Neuronal stem cell (in vitro differentiated cells): ENCODE data around the gene RARS1.

Source experiments
- DNase-seq: peaks from one replicate; pipeline ENCODE4 v3.0.0-alpha.2; 2013; ENCODE audit warnings: low spot score
- H2AFZ ChIP-seq: one replicate; pipeline ENCODE4 v1.6.1; 2013; ENCODE audit warnings: mild to moderate bottlenecking, low read length, inconsistent platforms
- H2AK5ac ChIP-seq: 2 replicates; pipeline ENCODE4 v1.6.1; 2013; ENCODE audit warnings: low read depth, mild to moderate bottlenecking, inconsistent platforms, low read length, moderate library complexity, mixed read lengths
- H2BK120ac ChIP-seq: 2 replicates; pipeline ENCODE4 v1.6.1; 2013; ENCODE audit warnings: low read depth, mild to moderate bottlenecking, inconsistent platforms, low read length, moderate library complexity, mixed read lengths
- H2BK12ac ChIP-seq: one replicate; pipeline ENCODE4 v1.6.1; 2013; ENCODE audit warnings: low read length, inconsistent platforms
- H2BK15ac ChIP-seq: 2 replicates; pipeline ENCODE4 v1.6.1; 2013; ENCODE audit warnings: mild to moderate bottlenecking, low read length, inconsistent platforms, mixed read lengths
- H2BK5ac ChIP-seq: one replicate; pipeline ENCODE4 v1.6.1; 2013; ENCODE audit warnings: inconsistent platforms, mild to moderate bottlenecking, low read length, moderate library complexity
- H3K14ac ChIP-seq: one replicate; pipeline ENCODE4 v1.6.1; 2013; ENCODE audit warnings: low read length, inconsistent platforms
- H3K18ac ChIP-seq: 2 replicates; pipeline ENCODE4 v1.6.1; 2013; ENCODE audit warnings: low read length, inconsistent platforms
- H3K23ac ChIP-seq: 2 replicates; pipeline ENCODE4 v1.6.1; 2013; ENCODE audit warnings: low read depth, mild to moderate bottlenecking, mixed read lengths, low read length, inconsistent platforms; ENCODE audit not compliant: poor library complexity
- H3K27ac ChIP-seq: replicated peaks from 3 replicates; pipeline ENCODE4 v1.5.1; 2013; ENCODE audit warnings: low read length, inconsistent platforms
- H3K27me3 ChIP-seq, 3 experiments: 2 replicates each; pipeline ENCODE4 v1.6.1; 2013; ENCODE audit warnings: low read length in 3 of 3, mild to moderate bottlenecking in 2 of 3, inconsistent platforms in 1 of 3, low read depth in 1 of 3, mixed read lengths in 1 of 3, moderate library complexity in 1 of 3; ENCODE audit not compliant: control insufficient read depth in 3 of 3, insufficient read depth in 3 of 3
- H3K36me3 ChIP-seq, 2 donors: replicated peaks in 1 of 2; 2 replicates each; pipeline ENCODE4 v1.6.1; 2013; ENCODE audit warnings: low read length in 2 of 2; ENCODE audit not compliant: control insufficient read depth in 2 of 2, insufficient read depth in 2 of 2
- H3K4ac ChIP-seq: 2 replicates; pipeline ENCODE4 v1.6.1; 2013; ENCODE audit warnings: inconsistent platforms, mild to moderate bottlenecking, low read length, moderate library complexity
- H3K4me1 ChIP-seq, 2 donors: 1 replicate in 1 of 2; 2 replicates in 1 of 2; pipeline ENCODE4 v1.6.1; 2013; ENCODE audit warnings: low read length in 2 of 2, low read depth in 1 of 2; ENCODE audit not compliant: control insufficient read depth in 2 of 2, insufficient read depth in 1 of 2
- H3K4me2 ChIP-seq: one replicate; pipeline ENCODE4 v1.6.1; 2013; ENCODE audit warnings: mild to moderate bottlenecking, low read length, inconsistent platforms; ENCODE audit not compliant: insufficient read depth, poor library complexity, severe bottlenecking
- H3K4me3 ChIP-seq, 2 donors: 2 replicates each; pipeline ENCODE4 v1.5.1; 2013; ENCODE audit warnings: low read length in 2 of 2, mild to moderate bottlenecking in 2 of 2, inconsistent platforms in 1 of 2, moderate library complexity in 1 of 2
- H3K79me1 ChIP-seq: one replicate; pipeline ENCODE4 v1.6.1; 2013; ENCODE audit warnings: low read depth, mild to moderate bottlenecking, inconsistent platforms, low read length, moderate library complexity
- H3K9ac ChIP-seq: one replicate; pipeline ENCODE4 v1.6.1; 2013; ENCODE audit warnings: mild to moderate bottlenecking, low read depth, low read length, inconsistent platforms; ENCODE audit not compliant: poor library complexity
- H3K9me3 ChIP-seq, 2 donors: replicated peaks in 1 of 2; 2 replicates each; pipeline versions ENCODE3 to v1.6.1; 2013; ENCODE audit warnings: low read length in 2 of 2, mild to moderate bottlenecking in 2 of 2, inconsistent platforms in 1 of 2, low read depth in 1 of 2, mixed read lengths in 1 of 2, moderate library complexity in 1 of 2; ENCODE audit not compliant: control insufficient read depth in 2 of 2, insufficient read depth in 1 of 2
- H4K8ac ChIP-seq: one replicate; pipeline ENCODE4 v1.6.1; 2013; ENCODE audit warnings: low read depth, mild to moderate bottlenecking, inconsistent platforms, low read length, moderate library complexity
- H4K91ac ChIP-seq: one replicate; pipeline ENCODE4 v1.6.1; 2013; ENCODE audit warnings: low read length, low read depth, mild to moderate bottlenecking, inconsistent platforms; ENCODE audit not compliant: poor library complexity
- WGBS, 2 donors: extraction: QIAGEN DNeasy Blood & Tissue Kit; methylation state at CpG; one replicate each; pipeline ENCODE4 v1.1.7; 2013; ENCODE audit warnings: missing lambda C conversion rate in 2 of 2, mixed read lengths in 1 of 2; ENCODE audit not compliant: insufficient read length in 2 of 2, insufficient replicate concordance in 1 of 2; ENCODE audit errors: extremely low coverage in 2 of 2; 5-methylcytosine and 5-hydroxymethylcytosine counted together

Gene RARS1

DNA sequence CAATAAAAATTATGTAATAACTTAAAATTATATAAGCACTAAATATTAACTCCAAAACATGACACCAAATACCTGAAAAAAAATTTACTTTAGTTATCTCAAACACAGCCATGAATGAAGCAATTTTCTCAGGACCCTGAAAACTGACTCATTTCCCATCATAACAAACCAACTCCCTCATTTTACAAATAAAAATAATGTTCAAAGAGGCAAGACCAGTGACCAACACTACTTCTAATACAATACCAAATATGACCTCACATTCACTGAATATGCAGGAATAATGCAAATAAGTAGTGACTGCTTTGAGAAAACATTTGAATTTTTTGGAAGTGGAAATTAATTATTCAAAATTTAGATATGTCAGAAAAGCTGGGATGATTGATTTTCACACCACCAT lies 64.4 kb downstream of the RARS1 start:
- Histone ChIP-seq H3K14ac (no peak overlapping the region), H4K91ac (no peak overlapping the region), H3K4me1 (no peaks in the 10 kb centered on the region), H2BK120ac (no peak overlapping the region), H3K79me1 (no peaks in the 10 kb centered on the region), H3K9me3 (peaks cover 0 to 4% of the 10 kb centered on the region in 2 donors), H3K27me3 (no peaks in the 10 kb centered on the region), H2BK15ac (no peak overlapping the region), H3K18ac (no peak overlapping the region), H2AK5ac (no peak overlapping the region), H3K36me3 (peaks cover 11 to 99% of the 10 kb centered on the region in 2 donors), H3K9ac (no peak overlapping the region), H2AFZ (no peak overlapping the region), H3K23ac (no peak overlapping the region), H3K4me3 (no peak overlapping the region), H3K4ac (no peak overlapping the region), H2BK5ac (no peak overlapping the region), H3K4me2 (no peak overlapping the region), H2BK12ac (no peak overlapping the region), H4K8ac (no peak overlapping the region), H3K27ac (no peak overlapping the region)
- no peak for DNase-seq

DNA sequence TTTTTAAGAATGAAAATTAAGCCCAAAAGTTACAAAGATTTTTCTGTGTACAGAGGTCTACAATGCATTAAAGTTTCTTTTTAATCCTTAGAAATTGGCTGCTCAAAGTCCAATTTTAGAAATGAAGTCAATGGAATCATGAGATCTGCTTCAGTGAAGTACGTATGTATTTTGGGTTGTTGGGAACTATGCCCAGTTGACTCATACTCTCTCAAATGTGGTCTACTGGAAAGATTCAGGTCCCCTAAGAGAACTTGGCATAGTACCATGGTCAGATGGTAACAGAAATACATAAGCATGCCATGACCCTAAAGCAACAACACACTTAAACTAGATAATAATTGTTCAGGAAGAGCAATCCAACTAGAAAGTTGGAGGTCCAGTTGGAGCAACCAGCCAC lies 65.9 kb downstream of the RARS1 start:
- H2AFZ ChIP-seq = no peak overlapping the region
- no peak overlapping the region for H2BK120ac ChIP-seq
- H4K8ac ChIP-seq = no peak overlapping the region
- H3K9ac ChIP-seq = no peak overlapping the region
- H3K4me1 ChIP-seq = no peaks in the 10 kb centered on the region
- WGBS, 2 donors = no CpG with 5 or more reads among the region's 1 CpG
- no peak overlapping the region for H3K18ac ChIP-seq
- DNase-seq = no peak
- no peak overlapping the region for H2AK5ac ChIP-seq
- peaks cover 0 to 4% of the 10 kb centered on the region in 2 donors for H3K9me3 ChIP-seq
- H3K27ac ChIP-seq = no peak overlapping the region
- H3K36me3 ChIP-seq = peaks cover 17 to 100% of the 10 kb centered on the region in 2 donors
- H3K14ac ChIP-seq = no peak overlapping the region
- no peak overlapping the region for H3K23ac ChIP-seq
- H2BK5ac ChIP-seq = no peak overlapping the region
- no peak overlapping the region for H3K4ac ChIP-seq
- no peaks in the 10 kb centered on the region for H3K27me3 ChIP-seq
- H3K4me2 ChIP-seq = no peak overlapping the region
- H3K4me3 ChIP-seq = no peak overlapping the region
- no peak overlapping the region for H4K91ac ChIP-seq
- no peaks in the 10 kb centered on the region for H3K79me1 ChIP-seq
- no peak overlapping the region for H2BK12ac ChIP-seq
- H2BK15ac ChIP-seq = no peak overlapping the region

- Histone ChIP-seq H3K27me3 (no peaks in the 10 kb centered on the region), H2AK5ac (no peak overlapping the region), H3K4me1 (no peaks in the 10 kb centered on the region), H2AFZ (no peak overlapping the region), H3K18ac (no peak overlapping the region), H2BK15ac (no peak overlapping the region), H3K4ac (no peak overlapping the region), H3K79me1 (no peaks in the 10 kb centered on the region), H3K4me2 (no peak overlapping the region), H2BK5ac (no peak overlapping the region), H2BK12ac (no peak overlapping the region), H3K23ac (no peak overlapping the region), H2BK120ac (no peak overlapping the region), H3K4me3 (no peak overlapping the region), H3K9ac (no peak overlapping the region), H4K91ac (no peak overlapping the region), H4K8ac (no peak overlapping the region), H3K36me3 (peaks cover 23 to 99% of the 10 kb centered on the region in 2 donors), H3K9me3 (no peaks in the 10 kb centered on the region), H3K14ac (no peak overlapping the region), H3K27ac (no peak overlapping the region)
- WGBS, 2 donors = no CpG with 5 or more reads among the region's 2 CpGs
- no peak for DNase-seq
These were observed 67.3 kb downstream of the RARS1 start for GRCh38 chr5:168553377-168554130.

- Histone ChIP-seq H2AFZ (no peak overlapping the region), H3K4me3 (no peak overlapping the region), H4K91ac (no peak overlapping the region), H3K27ac (no peak overlapping the region), H3K36me3 (peaks cover 31 to 99% of the 10 kb centered on the region in 2 donors), H3K9ac (no peak overlapping the region), H2BK12ac (no peak overlapping the region), H4K8ac (no peak overlapping the region), H2BK15ac (no peak overlapping the region), H3K27me3 (no peaks in the 10 kb centered on the region), H2BK120ac (no peak overlapping the region), H3K79me1 (no peaks in the 10 kb centered on the region), H3K14ac (no peak overlapping the region), H3K4ac (no peak overlapping the region), H3K23ac (no peak overlapping the region), H2BK5ac (no peak overlapping the region), H3K9me3 (no peaks in the 10 kb centered on the region), H3K4me1 (no peaks in the 10 kb centered on the region), H2AK5ac (no peak overlapping the region), H3K4me2 (no peak overlapping the region), H3K18ac (no peak overlapping the region)
- WGBS, 2 donors = no CpG with 5 or more reads among the region's 2 CpGs
- no peak for DNase-seq
These were observed 71.1 kb downstream of the RARS1 start for GRCh38 chr5:168557389-168557788.
